Fibroblast of upper back skin (primary cell): ENCODE measurements around the gene C4A.
"Not testable (repeated sequence)": the region's sequence is repeated elsewhere in the genome, so short reads cannot be mapped to it uniquely, and the experiment has no call there.

Experiments
- DNase-seq: peaks from one replicate; pipeline ENCODE4 v3.0.0-alpha.2; 2013

The C4A gene

DNA sequence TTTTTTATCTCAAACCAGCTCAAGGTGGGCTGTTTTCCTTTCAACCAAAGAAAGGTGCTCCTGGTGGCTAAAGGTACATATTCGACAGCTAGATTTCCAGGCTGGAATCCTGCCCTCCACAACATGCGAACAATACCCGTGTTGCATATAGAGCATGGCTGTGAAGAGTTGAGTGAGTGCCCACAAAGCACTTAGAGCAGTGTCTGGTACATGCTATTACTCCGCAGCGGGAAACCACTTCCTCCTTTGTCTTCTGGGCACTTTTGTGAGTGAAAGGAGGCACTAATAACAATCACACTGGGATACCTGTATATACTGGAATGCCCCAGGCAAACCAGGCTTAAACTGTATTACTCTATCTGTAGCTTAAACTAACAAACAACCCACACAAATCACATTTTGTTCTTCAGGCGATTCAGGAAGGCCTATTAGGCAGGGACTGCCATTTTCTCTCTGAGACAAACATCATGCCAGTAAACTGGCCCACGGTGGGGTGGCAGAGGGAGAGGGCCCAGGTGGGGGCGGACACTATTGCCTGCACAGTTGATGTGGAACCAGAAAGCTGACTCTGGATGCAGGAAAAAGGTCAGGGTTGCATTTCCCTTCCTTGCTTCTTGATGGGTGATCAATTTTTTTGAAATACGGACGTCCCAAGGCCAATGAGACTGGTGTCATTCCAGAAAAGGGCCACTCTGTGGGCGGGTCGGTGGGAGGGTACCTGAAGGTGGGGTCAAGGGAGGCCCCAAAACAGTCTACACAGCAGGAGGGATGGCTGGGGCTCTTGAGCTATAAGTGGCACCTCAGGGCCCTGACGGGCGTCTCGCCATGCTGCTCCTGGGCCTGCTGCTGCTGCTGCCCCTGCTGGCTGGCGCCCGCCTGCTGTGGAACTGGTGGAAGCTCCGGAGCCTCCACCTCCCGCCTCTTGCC lies 56.0 kb downstream of the C4A start, which contains the start of gene CYP21A2:
Gene CYP21A2, plus strand, starts transcription at position 818 of the 927 bp plus-strand sequence. Its CDS starts 8 bp downstream, at position 826.
- DNase-seq: not testable (repeated sequence)

DNA sequence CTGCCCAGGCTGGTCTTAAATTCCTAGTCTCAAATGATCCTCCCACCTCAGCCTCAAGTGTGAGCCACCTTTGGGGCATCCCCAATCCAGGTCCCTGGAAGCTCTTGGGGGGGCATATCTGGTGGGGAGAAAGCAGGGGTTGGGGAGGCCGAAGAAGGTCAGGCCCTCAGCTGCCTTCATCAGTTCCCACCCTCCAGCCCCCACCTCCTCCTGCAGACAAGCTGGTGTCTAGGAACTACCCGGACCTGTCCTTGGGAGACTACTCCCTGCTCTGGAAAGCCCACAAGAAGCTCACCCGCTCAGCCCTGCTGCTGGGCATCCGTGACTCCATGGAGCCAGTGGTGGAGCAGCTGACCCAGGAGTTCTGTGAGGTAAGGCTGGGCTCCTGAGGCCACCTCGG lies 57.0 kb downstream of the C4A start:
- DNase-seq: not testable (repeated sequence)

DNA sequence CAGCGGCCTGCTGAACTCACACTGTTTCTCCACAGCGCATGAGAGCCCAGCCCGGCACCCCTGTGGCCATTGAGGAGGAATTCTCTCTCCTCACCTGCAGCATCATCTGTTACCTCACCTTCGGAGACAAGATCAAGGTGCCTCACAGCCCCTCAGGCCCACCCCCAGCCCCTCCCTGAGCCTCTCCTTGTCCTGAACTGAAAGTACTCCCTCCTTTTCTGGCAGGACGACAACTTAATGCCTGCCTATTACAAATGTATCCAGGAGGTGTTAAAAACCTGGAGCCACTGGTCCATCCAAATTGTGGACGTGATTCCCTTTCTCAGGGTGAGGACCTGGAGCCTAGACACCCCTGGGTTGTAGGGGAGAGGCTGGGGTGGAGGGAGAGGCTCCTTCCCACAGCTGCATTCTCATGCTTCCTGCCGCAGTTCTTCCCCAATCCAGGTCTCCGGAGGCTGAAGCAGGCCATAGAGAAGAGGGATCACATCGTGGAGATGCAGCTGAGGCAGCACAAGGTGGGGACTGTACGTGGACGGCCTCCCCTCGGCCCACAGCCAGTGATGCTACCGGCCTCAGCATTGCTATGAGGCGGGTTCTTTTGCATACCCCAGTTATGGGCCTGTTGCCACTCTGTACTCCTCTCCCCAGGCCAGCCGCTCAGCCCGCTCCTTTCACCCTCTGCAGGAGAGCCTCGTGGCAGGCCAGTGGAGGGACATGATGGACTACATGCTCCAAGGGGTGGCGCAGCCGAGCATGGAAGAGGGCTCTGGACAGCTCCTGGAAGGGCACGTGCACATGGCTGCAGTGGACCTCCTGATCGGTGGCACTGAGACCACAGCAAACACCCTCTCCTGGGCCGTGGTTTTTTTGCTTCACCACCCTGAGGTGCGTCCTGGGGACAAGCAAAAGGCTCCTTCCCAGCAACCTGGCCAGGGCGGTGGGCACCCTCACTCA lies 57.7 kb downstream of the C4A start:
- DNase-seq: not testable (repeated sequence)

DNA sequence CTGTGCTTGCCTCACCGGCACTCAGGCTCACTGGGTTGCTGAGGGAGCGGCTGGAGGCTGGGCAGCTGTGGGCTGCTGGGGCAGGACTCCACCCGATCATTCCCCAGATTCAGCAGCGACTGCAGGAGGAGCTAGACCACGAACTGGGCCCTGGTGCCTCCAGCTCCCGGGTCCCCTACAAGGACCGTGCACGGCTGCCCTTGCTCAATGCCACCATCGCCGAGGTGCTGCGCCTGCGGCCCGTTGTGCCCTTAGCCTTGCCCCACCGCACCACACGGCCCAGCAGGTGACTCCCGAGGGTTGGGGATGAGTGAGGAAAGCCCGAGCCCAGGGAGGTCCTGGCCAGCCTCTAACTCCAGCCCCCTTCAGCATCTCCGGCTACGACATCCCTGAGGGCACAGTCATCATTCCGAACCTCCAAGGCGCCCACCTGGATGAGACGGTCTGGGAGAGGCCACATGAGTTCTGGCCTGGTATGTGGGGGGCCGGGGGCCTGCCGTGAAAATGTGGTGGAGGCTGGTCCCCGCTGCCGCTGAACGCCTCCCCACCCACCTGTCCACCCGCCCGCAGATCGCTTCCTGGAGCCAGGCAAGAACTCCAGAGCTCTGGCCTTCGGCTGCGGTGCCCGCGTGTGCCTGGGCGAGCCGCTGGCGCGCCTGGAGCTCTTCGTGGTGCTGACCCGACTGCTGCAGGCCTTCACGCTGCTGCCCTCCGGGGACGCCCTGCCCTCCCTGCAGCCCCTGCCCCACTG lies 58.6 kb downstream of the C4A start:
- DNase-seq: not testable (repeated sequence)

DNA sequence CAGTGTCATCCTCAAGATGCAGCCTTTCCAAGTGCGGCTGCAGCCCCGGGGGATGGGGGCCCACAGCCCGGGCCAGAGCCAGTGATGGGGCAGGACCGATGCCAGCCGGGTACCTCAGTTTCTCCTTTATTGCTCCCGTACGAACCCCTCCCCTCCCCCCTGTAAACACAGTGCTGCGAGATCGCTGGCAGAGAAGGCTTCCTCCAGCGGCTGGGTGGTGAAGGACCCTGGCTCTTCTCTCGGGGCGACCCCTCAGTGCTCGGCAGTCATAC lies 59.1 kb downstream of the C4A start:
- not testable (repeated sequence) for DNase-seq

DNA sequence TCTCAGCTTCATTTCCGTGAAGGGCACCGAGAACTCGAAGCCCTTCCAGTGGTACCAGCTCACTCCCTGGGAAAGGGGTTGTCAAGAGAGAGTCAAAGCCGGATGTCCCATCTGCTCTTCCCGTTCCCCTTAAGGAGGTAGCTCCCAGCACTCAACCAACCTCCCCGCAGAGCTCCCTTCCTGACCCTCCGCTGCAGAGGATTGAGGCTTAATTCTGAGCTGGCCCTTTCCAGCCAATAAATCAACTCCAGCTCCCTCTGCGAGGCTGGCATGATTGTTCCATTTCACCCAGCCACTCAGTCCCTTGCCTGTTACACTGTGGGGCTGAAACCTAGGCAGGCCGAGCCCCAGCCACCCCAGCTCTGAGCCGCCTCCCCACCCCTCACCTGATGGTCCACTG lies 59.5 kb downstream of the C4A start:
- not testable (repeated sequence) for DNase-seq

DNA sequence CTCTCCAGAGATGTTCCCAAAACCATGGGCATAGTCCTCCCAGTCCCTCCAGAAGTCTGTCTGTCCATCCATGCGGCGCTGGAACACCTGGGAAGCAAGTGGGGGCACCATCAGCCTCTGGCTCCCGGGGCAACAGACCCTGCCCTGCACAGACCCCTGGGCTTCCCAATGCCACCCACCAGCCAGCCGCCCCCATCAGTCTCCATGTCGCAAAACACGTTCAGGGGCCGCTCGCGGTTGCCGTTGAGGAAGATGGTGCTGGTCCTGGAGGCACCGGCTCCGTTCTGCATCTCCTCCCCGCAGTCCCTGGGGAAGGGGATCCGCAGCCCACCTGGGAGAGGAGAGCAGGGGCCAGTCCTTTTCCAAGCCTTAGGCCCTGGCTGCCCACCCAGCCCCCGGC lies 60.4 kb downstream of the C4A start:
- not testable (repeated sequence) for DNase-seq

DNA sequence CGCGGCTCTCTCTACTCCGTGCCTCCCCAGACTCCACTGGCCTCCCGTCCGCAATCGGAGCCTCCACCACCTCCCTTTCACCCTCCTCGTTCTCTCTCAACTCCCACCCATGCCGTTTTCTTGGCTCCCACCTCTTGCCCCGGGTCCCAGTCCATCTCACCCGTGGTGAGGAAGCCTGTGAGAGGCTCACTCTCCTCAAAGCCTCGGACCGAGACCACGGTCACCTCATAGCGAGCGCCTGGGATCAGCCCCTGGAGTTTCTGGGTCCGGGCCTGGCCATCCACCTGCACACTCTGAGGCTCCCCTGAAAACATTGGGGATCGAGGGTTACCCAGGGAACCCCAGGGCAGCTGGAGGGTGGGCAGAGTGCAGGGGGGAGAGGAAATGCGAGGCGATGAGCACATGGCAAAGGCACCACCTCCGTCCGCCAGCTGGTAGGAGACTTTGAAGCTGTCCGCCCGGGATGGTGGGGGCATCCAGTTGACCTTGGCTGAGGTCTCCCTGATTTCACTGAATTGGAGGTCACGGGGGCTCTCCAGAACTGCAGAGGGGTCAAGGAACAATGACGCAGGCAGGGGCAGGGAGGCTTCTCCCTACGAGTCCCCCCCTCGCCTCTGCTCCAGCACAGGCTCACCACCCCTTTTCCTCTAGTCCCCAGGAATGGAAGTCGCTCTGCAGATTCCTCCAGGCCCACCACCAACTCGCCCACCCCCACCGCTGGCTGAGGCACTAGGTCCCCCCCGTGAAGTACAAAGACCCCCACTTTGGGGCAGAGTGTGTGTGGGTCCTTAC lies 61.9 kb downstream of the C4A start:
- not testable (repeated sequence) for DNase-seq

DNA sequence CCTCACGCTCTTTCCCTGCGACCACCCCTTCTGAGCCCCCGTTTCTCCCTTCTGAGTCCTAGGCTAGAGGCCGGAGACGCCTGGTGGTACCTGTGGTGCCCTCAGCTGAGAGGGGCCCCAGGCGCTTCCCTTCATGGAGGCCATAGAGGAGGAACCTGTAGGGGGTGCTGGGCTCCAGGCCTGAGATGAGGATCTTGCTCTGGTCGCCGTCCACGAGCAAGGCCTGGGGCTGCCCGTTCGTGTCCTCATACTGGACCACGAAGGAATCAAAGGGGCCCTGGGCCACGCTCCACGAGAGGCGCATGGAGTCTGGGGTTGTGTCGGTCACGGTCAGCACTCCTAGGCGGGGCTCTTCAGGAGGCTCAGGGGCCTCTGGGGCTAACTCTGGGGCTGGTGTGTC lies 63.1 kb downstream of the C4A start:
- DNase-seq: not testable (repeated sequence)

DNA sequence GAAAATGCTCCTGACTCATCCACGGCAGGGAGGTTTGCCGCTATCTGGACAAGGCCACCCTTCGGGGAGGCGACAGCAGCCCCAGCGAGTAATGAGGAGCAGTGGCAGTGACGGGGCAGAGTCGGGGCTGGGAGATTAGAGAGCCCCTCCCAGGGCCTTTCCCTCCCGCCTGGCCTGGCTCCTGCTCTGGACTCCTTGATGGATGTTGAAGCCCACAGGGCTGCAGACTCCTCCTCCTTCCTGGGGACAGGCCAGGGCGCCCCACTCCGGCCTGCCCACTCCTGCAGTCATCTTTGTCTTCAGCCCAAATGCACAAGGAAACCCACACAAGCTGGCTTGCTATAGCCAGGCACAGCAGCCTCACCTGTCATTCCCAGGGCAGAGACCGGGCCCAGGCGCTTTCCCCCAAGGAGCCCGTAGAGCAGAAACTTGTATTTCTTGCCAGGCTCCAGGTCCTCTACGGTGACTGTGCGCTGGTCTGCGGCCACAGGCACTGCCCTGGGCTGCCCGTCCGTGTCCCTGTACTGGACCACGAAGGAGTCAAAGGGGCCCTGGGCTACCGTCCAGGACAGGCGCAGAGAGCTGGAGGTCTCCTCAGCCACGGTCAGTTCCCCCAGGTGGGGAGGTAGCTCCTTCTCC lies 64.1 kb downstream of the C4A start:
- DNase-seq: no peak

DNA sequence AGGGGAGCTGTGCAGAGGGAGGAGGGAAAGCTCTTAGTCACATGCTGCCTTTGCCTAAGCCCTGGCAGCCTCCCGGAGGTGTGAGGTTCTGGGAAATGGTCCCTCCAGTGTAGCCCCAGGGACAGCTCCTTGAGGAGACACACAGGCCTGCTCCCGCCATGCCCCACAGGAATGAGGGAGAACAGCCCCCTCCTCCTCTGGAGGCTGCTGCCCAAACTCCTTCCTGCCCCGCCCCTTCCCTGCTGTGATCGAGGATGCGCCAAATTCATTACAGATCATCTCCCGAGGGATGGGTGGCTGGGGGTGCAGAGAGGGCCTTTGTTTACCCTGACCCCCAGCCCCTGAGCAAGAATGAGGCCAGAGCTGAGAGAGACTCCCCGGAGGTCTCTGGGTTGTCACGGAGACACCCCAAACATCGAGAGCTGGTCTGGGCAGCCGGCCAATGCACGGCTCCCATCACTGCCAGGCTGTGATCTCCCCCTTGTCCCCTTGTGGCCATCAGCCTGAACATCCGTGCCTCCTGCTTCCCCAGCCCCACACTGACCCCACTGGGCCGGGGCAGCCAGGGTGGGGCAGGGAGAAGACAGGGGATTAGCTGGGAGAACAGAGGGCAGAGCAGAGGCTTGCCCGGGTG lies 64.7 kb downstream of the C4A start:
- DNase-seq: peak; percentile 17

DNA sequence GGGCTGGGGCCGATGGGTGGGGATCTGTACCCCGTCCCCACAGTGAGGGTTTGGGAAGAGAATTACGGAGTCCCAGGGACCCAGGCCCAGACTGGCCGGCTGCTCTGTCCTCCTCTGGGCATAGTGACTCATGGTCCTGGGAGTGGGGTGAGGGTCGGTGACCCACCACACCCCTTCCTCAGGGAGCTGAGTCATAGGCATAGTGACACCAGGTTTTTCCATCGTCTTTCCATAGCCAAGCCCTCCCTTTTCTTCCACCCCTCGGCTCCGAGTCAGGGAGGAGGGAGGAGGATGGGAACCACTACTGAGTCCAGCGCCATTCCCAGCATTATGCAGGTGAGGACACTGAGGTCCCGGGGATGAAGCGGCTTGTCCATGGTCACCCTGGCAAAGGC lies 65.2 kb downstream of the C4A start:
- peak; percentile 13 for DNase-seq

DNA sequence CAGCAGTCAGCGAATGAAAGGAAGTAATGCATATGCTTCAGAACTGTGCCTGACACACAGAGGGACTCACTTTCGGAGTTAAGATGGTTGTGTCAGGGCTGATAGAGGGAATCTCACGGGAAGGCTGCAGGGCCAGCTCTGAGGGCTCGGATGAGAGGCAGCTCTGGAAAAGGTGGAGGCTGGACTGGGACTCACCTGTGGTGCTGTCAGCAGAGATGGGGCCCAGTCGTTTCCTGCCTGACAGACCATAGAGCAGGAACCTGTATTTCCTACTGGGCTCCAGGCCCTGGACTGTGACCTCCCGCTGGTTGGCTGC lies 65.6 kb downstream of the C4A start:
- DNase-seq: no peak

DNA sequence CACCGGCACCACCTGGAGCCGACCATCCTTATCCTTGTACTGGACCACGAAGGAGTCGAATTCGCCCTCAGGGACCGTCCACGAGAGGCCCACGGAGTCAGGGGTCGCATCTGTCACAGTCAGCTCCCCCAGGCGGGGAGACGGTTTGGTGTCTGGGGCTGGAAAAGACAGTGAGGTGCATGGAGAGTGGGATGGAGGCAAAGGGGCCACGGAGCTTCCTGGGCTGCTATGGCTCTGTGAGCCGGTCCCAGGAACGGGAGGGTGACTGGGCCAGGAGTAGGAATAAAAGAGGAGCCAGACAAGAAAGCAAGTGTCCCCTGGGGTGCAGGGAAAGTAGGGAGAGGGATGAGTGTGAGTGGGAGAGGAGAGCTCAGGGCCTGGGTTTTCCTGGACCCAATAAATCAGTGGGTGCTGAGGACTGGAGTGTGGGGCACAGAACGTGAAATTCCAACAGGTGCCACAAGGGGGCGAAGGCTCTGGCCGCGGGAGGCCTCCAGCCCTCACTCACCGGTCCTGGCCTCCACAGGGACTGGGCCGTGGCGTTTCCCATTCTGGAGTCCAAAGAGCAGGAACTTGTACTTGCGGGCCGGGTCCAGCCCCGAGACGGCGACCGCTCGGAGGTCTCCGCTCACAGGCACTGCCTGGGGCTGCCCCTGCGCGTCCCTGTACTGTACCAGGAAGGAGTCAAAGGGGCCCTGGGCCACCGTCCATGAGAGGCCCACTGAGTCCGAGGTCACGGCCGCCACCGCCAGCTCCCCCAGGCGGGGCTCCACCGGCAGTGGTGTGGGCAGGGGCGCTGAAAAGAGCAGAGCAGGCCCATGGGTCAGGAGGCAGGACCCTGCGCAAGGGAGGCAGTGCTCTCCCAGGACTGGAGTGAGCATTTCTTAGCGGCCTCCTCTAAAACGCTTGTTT lies 66.3 kb downstream of the C4A start:
- DNase-seq: peak; percentile 40

DNA sequence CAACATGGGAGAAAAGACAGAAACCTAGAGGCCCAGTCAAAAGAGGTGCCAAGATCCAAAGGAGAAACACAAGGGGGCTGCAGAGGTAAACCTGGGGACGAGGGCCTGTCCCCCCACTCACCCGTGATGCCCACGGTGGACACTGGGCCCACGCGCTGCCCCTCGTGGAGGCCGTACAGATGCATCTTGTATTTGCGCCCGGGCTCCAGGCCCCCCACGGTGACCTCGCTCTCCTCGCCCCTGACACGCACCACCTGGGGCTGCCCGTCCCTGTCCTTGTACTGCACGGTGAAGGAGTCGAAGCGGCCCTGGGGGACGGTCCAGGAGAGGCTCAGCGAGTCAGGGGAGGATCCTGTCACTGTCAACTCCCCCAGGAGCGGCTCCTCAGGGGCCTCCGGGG lies 67.3 kb downstream of the C4A start:
- DNase-seq: not testable (repeated sequence)

DNA sequence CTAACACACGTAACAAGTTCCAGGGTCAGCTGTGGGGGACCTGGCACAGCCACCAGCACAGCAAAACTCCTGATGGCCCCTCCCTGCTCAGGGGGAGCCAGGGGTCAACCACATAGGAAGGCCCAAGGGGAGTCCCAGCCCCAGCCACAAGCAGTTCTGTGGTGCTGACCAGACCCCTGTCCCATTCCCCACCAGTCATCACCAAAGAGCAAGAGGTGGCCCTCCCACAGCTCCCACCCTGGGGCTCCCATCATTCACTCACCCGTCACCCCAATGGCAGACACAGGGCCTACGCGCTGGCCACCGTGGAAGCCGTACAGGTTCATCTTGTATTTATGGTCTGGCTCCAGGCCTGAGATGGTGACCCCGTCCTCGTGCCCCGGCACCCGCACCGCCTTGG lies 67.9 kb downstream of the C4A start:
- DNase-seq: not testable (repeated sequence)

DNA sequence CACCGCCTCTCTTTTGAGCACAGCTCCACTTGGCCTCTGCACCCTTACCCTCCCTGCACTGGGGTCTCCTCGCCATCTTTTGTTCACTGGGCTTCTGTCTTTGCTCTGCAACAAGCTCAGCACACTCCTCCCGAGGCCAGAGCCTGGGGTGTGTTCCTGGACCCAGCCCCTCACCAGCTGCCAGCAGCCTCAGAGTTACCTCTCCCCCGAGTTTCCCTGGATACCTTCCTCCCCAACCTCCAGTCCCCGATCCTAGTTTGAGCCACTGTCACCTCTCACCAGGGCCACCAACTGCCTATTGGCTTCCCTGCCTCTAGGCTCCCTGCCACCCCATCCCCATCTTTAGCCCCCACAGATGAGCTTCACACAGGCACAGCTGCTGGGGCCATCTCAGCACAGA lies 68.7 kb downstream of the C4A start:
- no peak for DNase-seq
